LNCaP clone FGC (cell line): ENCODE data around the gene SLC12A3.

Experiments
- DNase-seq: peaks from one replicate; pipeline ENCODE4 v3.0.0-alpha.2; 2011; ENCODE audit warnings: low read depth
- H3K4me3 ChIP-seq: 2 replicates; pipeline ENCODE4 v1.5.1; 2011; ENCODE audit warnings: mild to moderate bottlenecking, low read depth, low read length, control low read depth
- CTCF ChIP-seq: IDR thresholded peaks from 2 replicates; pipeline ENCODE4 v1.5.1; 2012; ENCODE audit warnings: mild to moderate bottlenecking; ENCODE audit not compliant: control insufficient read depth, insufficient read depth; ENCODE audit errors: extremely low read depth

Gene SLC12A3

GRCh38 chr16:56897026-56897799 is 32.2 kb downstream of the SLC12A3 start:
- no peak for TF ChIP-seq CTCF
- no peak for DNase-seq

GRCh38 chr16:56898847-56899246 is 33.8 kb downstream of the SLC12A3 start:
- no peak overlapping the region for H3K4me3 ChIP-seq
- TF ChIP-seq CTCF = no peak
- DNase-seq = no peak

More at GRCh38 chr16:56897026-56897799, 32.2 kb downstream of the SLC12A3 start:
- no peak overlapping the region for H3K4me3 ChIP-seq

GRCh38 chr16:56903866-56904265 is 38.9 kb downstream of the SLC12A3 start:
- H3K4me3 ChIP-seq = no peak overlapping the region
- no peak for DNase-seq
- no peak for TF ChIP-seq CTCF

GRCh38 chr16:56907401-56907800 is 42.4 kb downstream of the SLC12A3 start:
- H3K4me3 ChIP-seq = no peak overlapping the region
- no peak for TF ChIP-seq CTCF
- DNase-seq = no peak

- no peak for TF ChIP-seq CTCF
- DNase-seq = no peak
- H3K4me3 ChIP-seq = no peak overlapping the region
Observed at GRCh38 chr16:56909527-56909979, 44.5 kb downstream of the SLC12A3 start.

GRCh38 chr16:56910112-56910511 is 45.1 kb downstream of the SLC12A3 start:
- DNase-seq = no peak
- no peak for TF ChIP-seq CTCF
- H3K4me3 ChIP-seq = no peak overlapping the region
